ENCODE results near the gene MMP15. TPM values are rescaled to one million over a fixed set of nuclear protein-coding genes. Genes with fewer than 3 reads are reported as not detected.

Gene MMP15
- total and polyA plus RNA-seq, 2 donors (not counting 3 experiments of a cell fraction or from before 2014, with no cell fraction given), result 12.6 to 16.0 TPM

DNA sequence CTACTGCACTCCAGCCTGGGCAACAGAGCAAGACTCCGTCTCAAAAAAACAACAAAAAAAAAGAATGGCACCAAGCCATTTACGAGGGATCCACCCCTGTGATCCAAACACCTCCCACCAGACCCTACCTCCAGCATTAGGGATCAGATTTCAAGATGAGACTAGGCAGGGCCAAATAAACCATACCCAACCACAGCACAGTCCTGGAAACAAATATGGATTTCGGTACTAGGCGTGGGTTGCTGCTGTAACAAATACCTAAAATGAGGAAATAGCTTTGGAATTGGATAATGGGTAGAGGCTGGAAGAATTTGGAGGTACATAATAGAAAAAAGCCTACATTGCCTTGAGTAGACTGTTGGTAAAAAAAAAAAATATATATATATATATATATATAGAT lies 49.1 kb downstream of the MMP15 start:
- Histone ChIP-seq H4K20me1 (replicated peaks; ENCODE audit: control insufficient read depth, extremely low read depth, insufficient read depth, low read length) (no peaks in the 10 kb centered on the region), H3K9ac (replicated peaks; ENCODE audit: extremely low read depth, insufficient read depth, low read length) (no peak overlapping the region), H3K36me3 (ENCODE audit: control insufficient read depth in 2 of 2, extremely low read depth in 1 of 2, insufficient read depth in 2 of 2, low read length in 2 of 2) (no peaks in the 10 kb centered on the region), H3K27me3 (ENCODE audit: control insufficient read depth in 2 of 2, insufficient read depth in 2 of 2, low read length in 2 of 2) (no peaks in the 10 kb centered on the region), H3K4me3 (replicated peaks in 1 of 3; ENCODE audit: insufficient read depth in 1 of 3, low read depth in 1 of 3, low read length in 3 of 3) (no peak overlapping the region), H3K4me1 (ENCODE audit: control insufficient read depth, extremely low read depth, insufficient read depth, low read length) (no peaks in the 10 kb centered on the region), H3K9me3 (replicated peaks; ENCODE audit: control insufficient read depth, insufficient read depth, low read length) (no peaks in the 10 kb centered on the region), H2AFZ (ENCODE audit: low read depth, low read length) (no peak overlapping the region), H3K9me1 (replicated peaks; ENCODE audit: control insufficient read depth, extremely low read depth, insufficient read depth, low read length) (no peaks in the 10 kb centered on the region), H3K27ac (ENCODE audit: insufficient read depth, low read depth, low read length) (no peak overlapping the region), H3K79me2 (ENCODE audit: control insufficient read depth, insufficient read depth, low read length) (no peaks in the 10 kb centered on the region), H3K4me2 (ENCODE audit: insufficient read depth, low read length) (no peak overlapping the region)
- dilution Hi-C loops (cut with MboI; ENCODE audit: extremely low pct_ligation_motif_present, low sequenced_read_pairs), result no loop called here
- DNase-seq (ENCODE audit: low read depth, low spot score) (no peak), FAIRE-seq (no peak)
- TF ChIP-seq MYC (IDR thresholded peaks at IDR 0.05; ENCODE audit: low read depth, low read length) (no peak), POLR2AphosphoS5 (IDR thresholded peaks at IDR 0.05; ENCODE audit: insufficient read depth, low read depth, low read length) (no peak), MAX (IDR thresholded peaks at IDR 0.05; ENCODE audit: insufficient read depth, insufficient read length) (no peak), FOS (IDR thresholded peaks at IDR 0.05; ENCODE audit: borderline replicate concordance, insufficient read depth, low read length) (no peak), POLR2A (IDR thresholded peaks at IDR 0.05; ENCODE audit: low read depth, low read length) (no peak), JUN (IDR thresholded peaks at IDR 0.05; ENCODE audit: borderline replicate concordance, insufficient read depth, insufficient read length, low read depth) (no peak), EZH2 (IDR thresholded peaks at IDR 0.05; ENCODE audit: borderline replicate concordance, low read depth, low read length, severe bottlenecking) (no peak), GATA2 (IDR thresholded peaks at IDR 0.05; ENCODE audit: insufficient read depth, insufficient read length, low read depth, low read length) (no peak)
- TF ChIP-seq, protein P1, sequence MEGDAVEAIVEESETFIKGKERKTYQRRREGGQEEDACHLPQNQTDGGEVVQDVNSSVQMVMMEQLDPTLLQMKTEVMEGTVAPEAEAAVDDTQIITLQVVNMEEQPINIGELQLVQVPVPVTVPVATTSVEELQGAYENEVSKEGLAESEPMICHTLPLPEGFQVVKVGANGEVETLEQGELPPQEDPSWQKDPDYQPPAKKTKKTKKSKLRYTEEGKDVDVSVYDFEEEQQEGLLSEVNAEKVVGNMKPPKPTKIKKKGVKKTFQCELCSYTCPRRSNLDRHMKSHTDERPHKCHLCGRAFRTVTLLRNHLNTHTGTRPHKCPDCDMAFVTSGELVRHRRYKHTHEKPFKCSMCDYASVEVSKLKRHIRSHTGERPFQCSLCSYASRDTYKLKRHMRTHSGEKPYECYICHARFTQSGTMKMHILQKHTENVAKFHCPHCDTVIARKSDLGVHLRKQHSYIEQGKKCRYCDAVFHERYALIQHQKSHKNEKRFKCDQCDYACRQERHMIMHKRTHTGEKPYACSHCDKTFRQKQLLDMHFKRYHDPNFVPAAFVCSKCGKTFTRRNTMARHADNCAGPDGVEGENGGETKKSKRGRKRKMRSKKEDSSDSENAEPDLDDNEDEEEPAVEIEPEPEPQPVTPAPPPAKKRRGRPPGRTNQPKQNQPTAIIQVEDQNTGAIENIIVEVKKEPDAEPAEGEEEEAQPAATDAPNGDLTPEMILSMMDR (IDR thresholded peaks at IDR 0.05; ENCODE audit: extremely low read depth in 1 of 2, insufficient read depth in 1 of 2, low read depth in 1 of 2, low read length in 2 of 2), result no peak
- CTCF ChIA-PET, result interaction anchor here (1.2 kb wide), 1 partner anchor 47 kb away, joined by 4 read pairs; no protein-coding TSS in a partner anchor
- intact Hi-C loops (cut with micrococcal nuclease), result no loop called here
- no TSS peak for BruUV-seq (replicated peaks)
- POLR2A ChIA-PET, result no interaction called here

Measured in endothelial cell of umbilical vein (primary cell).